ENCODE measurements around the gene TEAD4. TPM values are rescaled to one million over a fixed set of nuclear protein-coding genes. Genes with fewer than 3 reads are reported as not detected.

TEAD4 gene
- total RNA-seq, 2 donors from 2014 or later: 35.7 to 82.5 TPM

DNA sequence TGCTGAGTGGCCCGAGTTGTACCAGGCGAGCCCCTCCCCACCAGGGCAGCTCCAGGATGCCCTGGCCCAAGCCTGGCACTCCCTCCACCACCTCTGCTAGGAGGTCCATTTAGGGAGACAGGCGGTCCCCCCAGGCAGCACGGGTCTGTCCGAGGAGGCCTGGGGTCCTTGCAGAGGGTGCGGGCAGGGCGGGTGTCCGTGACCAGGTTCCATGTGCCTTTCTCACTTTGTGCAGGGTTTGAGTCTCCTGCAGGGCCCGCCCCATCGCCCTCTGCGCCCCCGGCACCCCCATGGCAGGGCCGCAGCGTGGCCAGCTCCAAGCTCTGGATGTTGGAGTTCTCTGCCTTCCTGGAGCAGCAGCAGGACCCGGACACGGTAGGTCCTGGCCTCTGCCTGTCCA is 61.2 kb downstream of the TEAD4 start:
- Histone ChIP-seq H3K27ac (ENCODE audit: low read depth, low read length) (no peak overlapping the region), H3K27me3 (ENCODE audit: control insufficient read depth, insufficient read depth, low read length, poor library complexity, severe bottlenecking) (no peaks in the 10 kb centered on the region), H3K9me3 (ENCODE audit: control insufficient read depth, low read length) (no peaks in the 10 kb centered on the region), H3K36me3 (ENCODE audit: control insufficient read depth, insufficient read depth, low read length) (peaks cover 29% of the 10 kb centered on the region), H3K4me3 (ENCODE audit: low read length) (no peak overlapping the region), H3K4me1 (ENCODE audit: control insufficient read depth, insufficient read depth, low read length) (no peaks in the 10 kb centered on the region), H3K9ac (ENCODE audit: extremely low read depth, low read length, poor library complexity, severe bottlenecking) (no peak overlapping the region)
- TF ChIP-seq, protein P1, sequence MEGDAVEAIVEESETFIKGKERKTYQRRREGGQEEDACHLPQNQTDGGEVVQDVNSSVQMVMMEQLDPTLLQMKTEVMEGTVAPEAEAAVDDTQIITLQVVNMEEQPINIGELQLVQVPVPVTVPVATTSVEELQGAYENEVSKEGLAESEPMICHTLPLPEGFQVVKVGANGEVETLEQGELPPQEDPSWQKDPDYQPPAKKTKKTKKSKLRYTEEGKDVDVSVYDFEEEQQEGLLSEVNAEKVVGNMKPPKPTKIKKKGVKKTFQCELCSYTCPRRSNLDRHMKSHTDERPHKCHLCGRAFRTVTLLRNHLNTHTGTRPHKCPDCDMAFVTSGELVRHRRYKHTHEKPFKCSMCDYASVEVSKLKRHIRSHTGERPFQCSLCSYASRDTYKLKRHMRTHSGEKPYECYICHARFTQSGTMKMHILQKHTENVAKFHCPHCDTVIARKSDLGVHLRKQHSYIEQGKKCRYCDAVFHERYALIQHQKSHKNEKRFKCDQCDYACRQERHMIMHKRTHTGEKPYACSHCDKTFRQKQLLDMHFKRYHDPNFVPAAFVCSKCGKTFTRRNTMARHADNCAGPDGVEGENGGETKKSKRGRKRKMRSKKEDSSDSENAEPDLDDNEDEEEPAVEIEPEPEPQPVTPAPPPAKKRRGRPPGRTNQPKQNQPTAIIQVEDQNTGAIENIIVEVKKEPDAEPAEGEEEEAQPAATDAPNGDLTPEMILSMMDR (conservative IDR thresholded peaks at IDR 0.05): no peak
- Mint-ChIP-seq H3K27me3 (ENCODE audit: insufficient read depth) (no peaks in the 10 kb centered on the region), H3K4me3 (no peak overlapping the region), H3K36me3 (ENCODE audit: low read depth) (peaks cover 78% of the 10 kb centered on the region), H3K4me1 (no peaks in the 10 kb centered on the region), H3K27ac (peak overlapping the region; percentile 54), H3K9me3 (no peaks in the 10 kb centered on the region)
- 94 to 100% methylated on average over 11 to 16 of the region's 16 CpGs for WGBS, 2 experiments (ENCODE audit: insufficient coverage in 1 of 2, insufficient read length in 1 of 2)
- no peak for DNase-seq

DNA sequence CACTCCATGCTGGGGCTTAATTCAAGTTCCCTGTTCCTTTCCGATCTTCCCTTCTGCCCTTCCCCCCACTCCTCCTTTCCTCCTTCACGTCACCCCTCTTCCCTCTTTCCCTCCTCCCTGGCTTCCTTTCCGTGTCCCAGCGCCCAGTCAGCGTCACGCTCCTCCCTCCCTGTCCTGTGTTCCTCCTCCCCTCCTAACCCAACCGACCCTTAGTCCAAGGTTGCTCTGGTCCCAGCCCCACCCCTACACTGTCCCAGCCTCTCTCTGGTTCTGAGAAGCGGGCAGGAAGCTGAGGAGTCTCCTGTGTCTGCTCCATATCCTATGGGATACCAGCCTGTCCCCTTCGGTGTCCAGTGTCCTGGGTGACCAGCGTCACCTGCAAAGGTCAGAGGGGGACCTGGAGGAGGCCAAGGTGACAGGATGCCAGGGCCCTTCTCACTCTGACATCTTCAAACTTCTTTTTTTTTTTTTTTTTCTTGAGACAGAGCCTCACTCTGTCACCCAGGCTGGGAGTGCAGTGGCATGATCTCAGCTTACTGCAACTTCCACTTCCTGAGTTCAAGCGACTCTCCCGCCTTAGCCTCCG is 61.7 kb downstream of the TEAD4 start:
- H3K27ac ChIP-seq (ENCODE audit: low read depth, low read length): no peak overlapping the region
- Mint-ChIP-seq H3K27me3 (ENCODE audit: insufficient read depth) (no peaks in the 10 kb centered on the region), H3K36me3 (ENCODE audit: low read depth) (peaks cover 79% of the 10 kb centered on the region), H3K9me3 (no peaks in the 10 kb centered on the region), H3K4me3 (no peak overlapping the region), H3K4me1 (no peaks in the 10 kb centered on the region), H3K27ac (peak overlapping the region; percentile 54)
- TF ChIP-seq, protein P1 (conservative IDR thresholded peaks at IDR 0.05): no peak
- WGBS, 2 experiments (ENCODE audit: insufficient coverage in 1 of 2, insufficient read length in 1 of 2): 90 to 96% methylated on average over 8 to 13 of the region's 13 CpGs
- H3K9me3 ChIP-seq (ENCODE audit: control insufficient read depth, low read length): no peaks in the 10 kb centered on the region
- no peak overlapping the region for H3K4me3 ChIP-seq (ENCODE audit: low read length)
- no peak overlapping the region for H3K9ac ChIP-seq (ENCODE audit: extremely low read depth, low read length, poor library complexity, severe bottlenecking)
- H3K36me3 ChIP-seq (ENCODE audit: control insufficient read depth, insufficient read depth, low read length): peaks cover 32% of the 10 kb centered on the region
- H3K4me1 ChIP-seq (ENCODE audit: control insufficient read depth, insufficient read depth, low read length): no peaks in the 10 kb centered on the region
- no peak for DNase-seq
- H3K27me3 ChIP-seq (ENCODE audit: control insufficient read depth, insufficient read depth, low read length, poor library complexity, severe bottlenecking): no peaks in the 10 kb centered on the region

DNA sequence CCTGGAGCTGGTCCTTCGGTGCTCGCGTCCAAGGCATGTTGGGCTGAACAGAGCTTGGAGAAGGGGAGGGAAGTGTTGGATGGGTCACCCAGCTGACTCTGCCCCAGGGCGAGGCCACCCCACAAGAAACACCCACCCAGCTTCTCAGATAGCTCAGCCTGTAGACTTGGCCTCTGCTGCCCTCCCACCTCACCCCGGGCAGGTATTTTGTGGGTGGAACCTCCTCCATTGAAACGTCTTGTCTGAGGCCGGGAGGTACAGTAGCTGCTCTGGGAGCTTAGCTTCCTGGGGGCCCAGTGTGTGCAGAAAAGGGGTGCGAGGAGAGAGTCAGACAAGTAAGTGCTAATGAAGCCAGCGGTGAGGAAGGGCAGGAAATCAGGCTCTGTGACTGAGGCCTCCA is 63.2 kb downstream of the TEAD4 start:
- H3K4me1 Mint-ChIP-seq: no peaks in the 10 kb centered on the region
- no peaks in the 10 kb centered on the region for H3K9me3 Mint-ChIP-seq
- Histone ChIP-seq H3K36me3 (ENCODE audit: control insufficient read depth, insufficient read depth, low read length) (peaks cover 42% of the 10 kb centered on the region), H3K9me3 (ENCODE audit: control insufficient read depth, low read length) (no peaks in the 10 kb centered on the region), H3K27me3 (ENCODE audit: control insufficient read depth, insufficient read depth, low read length, poor library complexity, severe bottlenecking) (no peaks in the 10 kb centered on the region), H3K4me1 (ENCODE audit: control insufficient read depth, insufficient read depth, low read length) (no peaks in the 10 kb centered on the region), H3K9ac (ENCODE audit: extremely low read depth, low read length, poor library complexity, severe bottlenecking) (no peak overlapping the region), H3K27ac (ENCODE audit: low read depth, low read length) (no peak overlapping the region), H3K4me3 (ENCODE audit: low read length) (no peak overlapping the region)
- DNase-seq: no peak
- H3K27ac Mint-ChIP-seq: peak overlapping the region; percentile 75
- 96 to 99% methylated on average over 5 to 9 of the region's 9 CpGs for WGBS, 2 experiments (ENCODE audit: insufficient coverage in 1 of 2, insufficient read length in 1 of 2)
- no peaks in the 10 kb centered on the region for H3K27me3 Mint-ChIP-seq (ENCODE audit: insufficient read depth)
- H3K36me3 Mint-ChIP-seq (ENCODE audit: low read depth): peaks cover 78% of the 10 kb centered on the region
- no peak overlapping the region for H3K4me3 Mint-ChIP-seq
- TF ChIP-seq, protein P1 (conservative IDR thresholded peaks at IDR 0.05): no peak
